HG03442 (cell line): ENCODE measurements around the gene VIT.
"Not testable (repeated sequence)": the region's sequence is repeated elsewhere in the genome, so short reads cannot be mapped to it uniquely, and the experiment has no call there.

Experiments used
- ATAC-seq: cut with Tn5 transposase; IDR thresholded peaks from one replicate; pipeline ENCODE4 v1.9.1; 2021; ENCODE audit warnings: mild to moderate bottlenecking, moderate library complexity; ENCODE audit not compliant: unreplicated experiment

VIT gene

DNA sequence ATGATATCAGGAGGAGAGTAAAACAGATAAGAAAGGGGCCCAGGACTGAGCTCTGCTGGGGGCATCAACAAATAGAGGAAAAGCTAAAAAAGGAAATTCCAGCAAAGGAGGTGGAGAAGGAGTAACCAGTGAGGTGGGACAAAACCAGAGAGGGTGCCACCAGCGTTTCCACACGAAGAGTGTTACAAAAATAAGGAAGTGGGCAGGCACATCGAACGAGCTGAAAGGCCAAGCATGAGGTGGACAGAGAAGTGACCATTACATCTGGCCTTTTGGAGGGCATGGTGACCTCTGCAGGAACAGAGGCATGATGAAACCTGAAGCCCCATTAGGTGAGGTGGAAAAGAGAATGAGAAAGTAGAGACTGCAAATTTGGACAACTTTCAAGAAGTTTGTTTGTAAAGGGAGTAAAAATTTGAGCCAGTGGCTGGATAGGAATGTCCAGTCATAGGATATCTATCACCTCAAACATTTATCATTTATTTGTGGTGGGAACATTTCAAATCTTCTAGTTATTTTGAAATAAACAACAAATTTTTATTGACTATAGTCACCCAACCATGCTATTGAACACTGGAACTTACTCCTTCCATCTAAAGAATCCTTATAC lies 18.4 kb upstream of the VIT start:
- no peak for ATAC-seq

- no peak for ATAC-seq
Observed at GRCh38 chr2:36678856-36679255, 17.7 kb upstream of the VIT start.

DNA sequence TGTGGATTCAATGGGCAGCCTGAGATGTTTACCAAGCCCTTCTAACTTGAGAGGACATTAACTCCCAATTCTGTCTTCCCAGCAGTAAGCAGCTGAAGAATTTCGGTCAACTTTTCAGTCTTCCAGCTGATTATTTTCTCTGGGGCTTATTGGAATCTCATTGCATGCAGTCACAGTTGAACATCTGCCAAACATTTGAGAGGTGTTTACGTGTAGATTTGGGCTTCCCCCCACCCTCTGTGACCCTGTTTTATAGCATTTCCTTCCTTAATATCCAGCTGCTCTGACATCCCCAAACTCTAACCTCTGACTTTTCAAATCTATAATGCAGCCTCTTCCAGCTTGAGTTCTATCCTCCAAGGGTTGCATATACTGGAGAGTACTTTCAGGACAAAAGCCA lies 16.5 kb upstream of the VIT start:
- no peak for ATAC-seq

GRCh38 chr2:36682562-36682961 lies 13.9 kb upstream of the VIT start:
- no peak for ATAC-seq

DNA sequence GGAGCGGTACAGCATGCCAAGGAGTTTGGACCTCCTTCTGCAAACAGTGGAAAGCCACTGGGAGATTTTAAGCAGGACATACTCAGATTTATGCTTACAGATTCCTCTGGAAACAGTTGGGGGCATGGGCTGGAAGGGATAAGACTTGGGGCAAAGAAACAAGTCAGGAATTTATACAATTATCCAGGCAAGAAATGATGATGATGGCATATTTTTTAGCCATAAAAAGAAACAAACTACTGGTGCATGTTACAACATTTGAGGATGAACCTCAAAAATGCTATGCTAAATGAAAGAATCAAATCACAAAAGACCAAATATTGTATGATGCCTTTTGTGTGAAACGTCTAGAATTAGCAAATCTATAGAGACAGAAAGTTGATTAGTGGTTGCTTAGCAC lies 13.5 kb upstream of the VIT start:
- no peak for ATAC-seq

DNA sequence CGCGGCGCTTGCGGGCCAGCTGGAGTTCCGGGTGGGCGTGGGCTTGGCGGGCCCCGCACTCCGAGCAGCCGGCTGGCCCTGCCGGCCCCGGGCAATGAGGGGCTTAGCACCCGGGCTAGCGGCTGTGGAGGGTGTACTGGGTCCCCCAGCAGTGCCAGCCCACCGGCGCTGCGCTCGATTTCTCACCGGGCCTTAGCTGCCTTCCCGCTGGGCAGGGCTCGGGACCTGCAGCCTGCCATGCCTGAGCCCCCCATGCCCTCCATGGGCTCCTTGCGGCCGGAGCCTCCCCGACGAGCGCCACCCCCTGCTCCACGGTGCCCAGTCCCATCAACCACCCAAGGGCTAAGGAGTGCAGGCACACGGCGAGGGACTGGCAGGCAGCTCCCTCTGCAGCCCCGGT lies 8.2 kb upstream of the VIT start:
- not testable (repeated sequence) for ATAC-seq

GRCh38 chr2:36689013-36689412 lies 7.5 kb upstream of the VIT start:
- not testable (repeated sequence) for ATAC-seq

GRCh38 chr2:36692121-36692520 lies 4.4 kb upstream of the VIT start:
- no peak for ATAC-seq

DNA sequence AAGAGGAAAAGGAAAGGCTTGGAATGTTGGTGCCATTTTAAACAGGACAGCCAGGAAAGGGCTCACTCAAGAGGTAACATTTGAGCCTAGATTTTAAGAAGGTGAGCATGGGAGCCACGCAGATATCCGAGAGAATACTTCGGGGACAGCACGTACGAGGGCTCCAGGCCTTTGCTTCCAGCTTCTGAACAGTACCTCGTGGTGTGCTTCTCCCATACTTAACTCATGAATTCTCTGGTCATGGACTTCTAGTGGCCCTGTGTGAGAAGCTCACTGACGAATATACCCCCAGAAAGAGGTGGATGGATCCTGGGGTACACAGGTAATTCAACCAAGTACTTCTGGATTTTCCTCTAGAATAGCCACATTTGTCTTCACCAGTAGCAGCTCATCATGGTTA lies 2.7 kb upstream of the VIT start:
- no peak for ATAC-seq

DNA sequence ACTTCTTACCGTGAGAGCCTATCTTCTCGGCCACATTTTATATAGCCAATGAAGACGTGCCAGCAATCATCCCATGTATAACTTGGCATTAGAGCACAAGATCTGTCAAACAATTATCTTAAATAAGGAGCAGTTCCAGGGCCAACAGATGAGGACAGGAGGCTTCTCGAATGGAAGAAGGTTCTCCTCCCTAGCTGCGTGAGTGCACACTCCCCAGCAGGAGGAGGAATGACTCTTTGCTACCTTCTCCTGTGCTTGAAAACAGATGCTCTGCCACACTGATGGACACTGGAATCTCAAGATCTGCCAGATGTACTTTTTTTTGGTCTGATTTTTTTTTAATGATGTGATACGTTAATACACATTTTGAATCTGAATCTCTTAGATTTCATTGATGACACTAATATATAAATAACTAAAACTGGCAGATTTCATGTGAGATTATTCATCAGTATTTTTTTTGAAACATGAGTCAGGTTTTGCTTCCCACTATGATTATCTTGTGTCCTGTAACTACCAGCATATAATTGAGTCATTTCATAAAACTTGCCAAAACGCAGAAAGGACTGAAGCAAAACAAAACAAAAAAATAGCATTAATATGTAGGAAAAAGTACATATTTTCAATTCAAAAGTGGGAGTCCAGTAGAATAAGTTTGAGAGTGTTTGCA lies 626 bp upstream of the VIT start:
- no peak for ATAC-seq

GRCh38 chr2:36697424-36698066 lies 1.0 kb downstream of the VIT start:
- ATAC-seq = no peak

- ATAC-seq = no peak
Observed at GRCh38 chr2:36698993-36699392, 2.5 kb downstream of the VIT start.

- ATAC-seq = no peak
Observed at GRCh38 chr2:36700311-36700710, 3.8 kb downstream of the VIT start.

DNA sequence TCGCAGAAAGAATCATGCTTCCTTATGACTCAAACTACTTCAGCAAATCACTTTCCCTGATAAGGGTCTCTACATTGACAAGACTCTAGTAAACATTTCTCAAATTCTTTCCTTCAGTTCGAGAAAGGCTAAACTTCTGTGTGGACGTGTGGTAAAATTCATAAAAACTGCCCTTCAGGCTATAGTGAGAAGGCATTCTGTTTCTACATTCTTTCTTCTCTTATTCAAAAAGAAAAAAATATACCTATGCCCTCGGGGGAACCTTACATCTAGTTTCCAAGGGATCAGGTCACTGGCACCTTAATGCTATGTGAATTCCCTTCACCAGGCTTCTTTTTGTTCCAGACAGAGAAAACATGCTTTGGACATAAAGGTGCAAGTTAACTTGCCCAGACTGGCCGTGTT lies 4.9 kb downstream of the VIT start:
- ATAC-seq = no peak

- no peak for ATAC-seq
Observed at GRCh38 chr2:36701918-36702317, 5.4 kb downstream of the VIT start.

GRCh38 chr2:36702781-36703180 lies 6.3 kb downstream of the VIT start:
- ATAC-seq = no peak

DNA sequence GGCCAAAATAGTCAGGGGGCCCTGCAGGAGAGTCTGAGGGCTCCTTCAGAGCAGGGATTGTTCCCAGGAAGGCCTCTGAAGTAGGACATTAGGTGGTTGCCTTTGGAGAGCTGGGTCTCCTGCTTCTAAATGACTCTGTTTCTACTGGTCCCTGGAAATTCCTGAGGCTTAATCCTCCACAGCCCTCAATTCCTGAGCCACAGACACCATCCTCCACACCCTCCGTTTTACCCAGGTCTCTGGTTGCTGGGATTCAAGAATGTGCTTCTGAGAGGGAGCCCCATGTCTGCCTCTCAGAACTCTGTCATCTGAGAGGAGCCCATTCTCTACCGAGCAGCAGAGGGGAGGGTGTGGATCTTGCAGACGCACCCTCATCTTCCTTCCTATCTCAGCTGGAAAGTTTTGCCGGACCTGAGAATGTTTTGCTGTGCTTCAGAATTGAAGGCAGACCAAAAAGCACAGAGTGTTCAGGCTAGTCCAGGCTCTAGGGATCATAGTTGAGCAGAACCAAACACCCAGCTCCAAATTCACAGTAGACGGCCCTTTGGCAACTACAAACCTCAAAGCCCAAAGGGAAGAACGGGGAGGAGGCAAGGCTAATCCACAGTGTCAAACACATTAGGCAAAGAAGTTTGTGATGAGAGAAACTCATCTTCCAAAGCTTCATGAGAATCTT lies 8.1 kb downstream of the VIT start:
- no peak for ATAC-seq

GRCh38 chr2:36705326-36706020 lies 9.0 kb downstream of the VIT start:
- no peak for ATAC-seq

- ATAC-seq = no peak
Observed at GRCh38 chr2:36706021-36706876, 9.7 kb downstream of the VIT start.

DNA sequence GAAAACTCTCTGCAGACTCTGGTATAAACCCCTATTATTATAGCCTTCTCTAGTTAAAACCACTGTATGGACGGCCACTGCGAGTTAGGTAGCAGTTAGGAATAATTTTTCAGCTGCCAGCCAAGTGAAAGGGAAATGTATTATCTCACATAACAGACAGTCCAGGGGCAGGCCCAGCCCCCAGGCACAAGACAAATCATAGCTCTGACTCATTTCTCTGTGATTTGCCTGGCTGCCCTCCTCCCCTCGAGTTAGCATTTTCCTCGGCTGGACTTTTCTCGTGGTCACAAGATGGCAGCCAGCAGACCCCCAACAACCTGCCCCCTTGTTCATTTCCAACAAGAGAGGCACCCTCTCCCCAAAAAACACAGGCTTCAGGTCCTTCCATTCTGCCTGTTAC lies 10.5 kb downstream of the VIT start:
- ATAC-seq = no peak
